Testis (tissue), 3 donors: ENCODE measurements around the gene CELF5. TPM values are rescaled to one million over a fixed set of nuclear protein-coding genes. Genes with fewer than 3 reads are reported as not detected.

Source experiments
- DNase-seq: peaks from one replicate; pipeline ENCODE4 v3.0.0-alpha.2; 2019
- H3K27ac ChIP-seq, 2 donors: fragments of 200-600 bp; sonication (generic); one replicate each; pipeline ENCODE4 v1.5.1; 2019
- H3K27me3 ChIP-seq: fragments of 200-600 bp; sonication (generic); one replicate; pipeline ENCODE4 v1.5.1; 2019
- H3K36me3 ChIP-seq: fragments of 200-600 bp; sonication (generic); one replicate; pipeline ENCODE4 v1.5.1; 2017; ENCODE audit warnings: low read depth; ENCODE audit errors: missing control alignments
- H3K4me1 ChIP-seq: fragments of 200-600 bp; sonication (generic); one replicate; pipeline ENCODE4 v1.5.1; 2019
- H3K4me3 ChIP-seq, 2 donors: fragments of 200-600 bp; sonication (generic); one replicate each; pipeline ENCODE4 v1.5.1; 2017 to 2019
- H3K9me3 ChIP-seq: fragments of 200-600 bp; sonication (generic); one replicate; pipeline ENCODE4 v1.5.1; 2017
- CTCF ChIP-seq, 3 experiments: fragments of 450-650 bp in 2 of 3; fragments of 200-600 bp in 1 of 3; sonication (generic) in 1 of 3; IDR thresholded peaks; one replicate each; pipeline ENCODE4 v1.5.1; 2016 to 2019; ENCODE audit warnings: antibody characterized with exemption in 3 of 3, mild to moderate bottlenecking in 2 of 3, moderate library complexity in 1 of 3
- POLR2A ChIP-seq: fragments of 450-650 bp; IDR thresholded peaks from one replicate; pipeline ENCODE4 v1.6.1; 2017; ENCODE audit warnings: antibody characterized with exemption, mild to moderate bottlenecking, moderate library complexity
- WGBS, 2 donors: methylation state at CpG; one replicate each; pipeline ENCODE4 v1.1.5; 2018; 5-methylcytosine and 5-hydroxymethylcytosine counted together
- intact Hi-C: fragments of 100-400 bp; cut with DNase I; formaldehyde crosslinking; loops from one replicate; pipeline ENCODE4 v1.15.1; 2023; ENCODE audit warnings: low total_unique reads
- polyA plus RNA-seq: library from polyadenylated mRNA; stranded (reverse); fragments of 350-450 nt; fragmentation: Illumina TruSeq; extraction: RNeasy Lipid Tissue Mini Kit (QIAGEN cat#74804); gene quantifications from one replicate; pipeline ENCODE4 v1.2.3, GENCODE V29; 2014; ENCODE audit warnings: low read depth, low replicate concordance; ENCODE audit not compliant: insufficient read depth
- total RNA-seq, 2 donors: library from RNA; depleted of rRNA; stranded (reverse); fragments of >200 nt; gene quantifications; one replicate each; pipeline ENCODE4 v1.2.3, GENCODE V29; 2016

The CELF5 gene
- total and polyA plus RNA-seq, 3 donors from 2014 or later, result 3.1 to 8.7 (median 6.6) TPM

- no peaks in the 10 kb centered on the region for H3K27me3 ChIP-seq
- no peak for TF ChIP-seq POLR2A
- TF ChIP-seq CTCF (IDR thresholded peaks at IDR 0.05), result no peak
- intact Hi-C loops, result no loop called here
- H3K27ac ChIP-seq, result no peak overlapping the region
- no peaks in the 10 kb centered on the region for H3K36me3 ChIP-seq
- no peaks in the 10 kb centered on the region for H3K9me3 ChIP-seq
- 87 to 89% methylated on average over 2 of the region's 2 CpGs for whole genome bisulfite sequencing, 2 donors
- no peaks in the 10 kb centered on the region for H3K4me1 ChIP-seq
- no peak overlapping the region for H3K4me3 ChIP-seq
- no peak for DNase-seq
Observed at GRCh38 chr19:3252650-3253049, 28.2 kb downstream of the CELF5 start.

- TF ChIP-seq CTCF (IDR thresholded peaks at IDR 0.05) (no peak), POLR2A (no peak)
- H3K4me1 ChIP-seq, result no peaks in the 10 kb centered on the region
- intact Hi-C loops, result no loop called here
- H3K27me3 ChIP-seq, result no peaks in the 10 kb centered on the region
- no peaks in the 10 kb centered on the region for H3K36me3 ChIP-seq
- DNase-seq, result no peak
- H3K9me3 ChIP-seq, result no peaks in the 10 kb centered on the region
- no peak overlapping the region for H3K27ac ChIP-seq
- 63% methylated on average over 3 of the region's 3 CpGs for WGBS, 2 donors
- H3K4me3 ChIP-seq, result no peak overlapping the region
Observed at GRCh38 chr19:3253270-3253669, 28.8 kb downstream of the CELF5 start.

GRCh38 chr19:3254520-3254919, 30.1 kb downstream of the CELF5 start:
- TF ChIP-seq CTCF (IDR thresholded peaks at IDR 0.05) (no peak), POLR2A (no peak)
- no peak overlapping the region for H3K27ac ChIP-seq
- H3K4me3 ChIP-seq, result no peak overlapping the region
- H3K27me3 ChIP-seq, result no peaks in the 10 kb centered on the region
- H3K4me1 ChIP-seq, result no peaks in the 10 kb centered on the region
- DNase-seq, result no peak
- H3K9me3 ChIP-seq, result no peaks in the 10 kb centered on the region
- H3K36me3 ChIP-seq, result no peaks in the 10 kb centered on the region
- intact Hi-C loops, result no loop called here

- WGBS, 2 donors, result 86 to 90% methylated on average over 7 to 8 of the region's 8 CpGs
- Histone ChIP-seq H3K9me3 (no peaks in the 10 kb centered on the region), H3K4me3 (no peak overlapping the region), H3K27ac (no peak overlapping the region), H3K4me1 (no peaks in the 10 kb centered on the region), H3K36me3 (no peaks in the 10 kb centered on the region), H3K27me3 (no peaks in the 10 kb centered on the region)
- no peak for DNase-seq
- no peak for TF ChIP-seq POLR2A
- intact Hi-C loops, result no loop called here
Observed at GRCh38 chr19:3257071-3257470, 32.6 kb downstream of the CELF5 start.

- no peaks in the 10 kb centered on the region for H3K36me3 ChIP-seq
- 86 to 93% methylated on average over 7 of the region's 7 CpGs for whole genome bisulfite sequencing, 2 donors
- H3K4me3 ChIP-seq, result no peak overlapping the region
- no peak overlapping the region for H3K27ac ChIP-seq
- TF ChIP-seq CTCF (IDR thresholded peaks at IDR 0.05) (no peak), POLR2A (no peak)
- no peak for DNase-seq
- no peaks in the 10 kb centered on the region for H3K9me3 ChIP-seq
- H3K27me3 ChIP-seq, result no peaks in the 10 kb centered on the region
- peaks cover 5% of the 10 kb centered on the region for H3K4me1 ChIP-seq
- intact Hi-C loops, result no loop called here
Observed at GRCh38 chr19:3262362-3262761, 37.9 kb downstream of the CELF5 start.
